ENCODE measurements around the gene RBM18.

The RBM18 gene

DNA sequence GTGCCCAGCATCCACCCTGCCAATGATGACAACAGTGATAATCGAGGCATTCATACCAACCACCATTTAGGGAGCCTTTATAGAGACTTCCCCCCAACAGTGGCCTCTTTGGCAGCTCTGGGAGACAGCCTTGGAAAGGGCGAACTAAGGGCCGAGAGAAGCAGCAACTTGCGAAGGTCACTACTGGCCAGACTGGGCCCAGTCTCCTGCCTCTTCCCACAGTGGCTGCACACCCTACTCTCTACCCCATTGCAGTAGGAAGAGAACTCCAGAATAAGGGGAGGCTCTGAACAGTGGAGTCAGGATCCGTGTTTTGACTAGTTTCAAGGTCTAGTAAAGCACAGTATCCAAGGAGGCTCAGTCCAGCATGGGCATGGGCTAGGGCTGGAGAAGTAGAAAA is 41.2 kb downstream of the RBM18 start:
- DNase-seq (ENCODE audit: low read depth in 1 of 2, low spot score in 1 of 2) = no peak

DNA sequence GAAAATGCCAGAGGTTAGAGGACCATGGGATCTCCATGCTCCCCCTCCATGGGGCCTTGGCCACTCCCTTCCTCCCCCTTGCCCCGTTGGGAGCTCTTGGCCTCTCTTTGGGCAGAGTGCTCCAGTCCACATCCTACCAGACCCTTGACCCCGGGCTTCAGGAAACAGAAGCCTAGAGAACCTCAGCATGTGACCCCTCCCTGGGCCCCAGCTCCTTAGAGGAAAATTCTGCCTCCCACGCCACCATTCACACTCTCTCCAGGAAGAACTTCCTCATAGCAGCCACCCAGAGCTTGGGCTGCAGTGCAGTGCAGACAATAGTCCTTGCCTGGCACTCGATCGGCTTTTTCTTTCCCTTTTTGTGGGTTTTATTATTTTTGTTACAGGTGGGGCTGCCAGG is 41.8 kb downstream of the RBM18 start:
- DNase-seq (ENCODE audit: low read depth in 1 of 2, low spot score in 1 of 2) = no peak

DNA sequence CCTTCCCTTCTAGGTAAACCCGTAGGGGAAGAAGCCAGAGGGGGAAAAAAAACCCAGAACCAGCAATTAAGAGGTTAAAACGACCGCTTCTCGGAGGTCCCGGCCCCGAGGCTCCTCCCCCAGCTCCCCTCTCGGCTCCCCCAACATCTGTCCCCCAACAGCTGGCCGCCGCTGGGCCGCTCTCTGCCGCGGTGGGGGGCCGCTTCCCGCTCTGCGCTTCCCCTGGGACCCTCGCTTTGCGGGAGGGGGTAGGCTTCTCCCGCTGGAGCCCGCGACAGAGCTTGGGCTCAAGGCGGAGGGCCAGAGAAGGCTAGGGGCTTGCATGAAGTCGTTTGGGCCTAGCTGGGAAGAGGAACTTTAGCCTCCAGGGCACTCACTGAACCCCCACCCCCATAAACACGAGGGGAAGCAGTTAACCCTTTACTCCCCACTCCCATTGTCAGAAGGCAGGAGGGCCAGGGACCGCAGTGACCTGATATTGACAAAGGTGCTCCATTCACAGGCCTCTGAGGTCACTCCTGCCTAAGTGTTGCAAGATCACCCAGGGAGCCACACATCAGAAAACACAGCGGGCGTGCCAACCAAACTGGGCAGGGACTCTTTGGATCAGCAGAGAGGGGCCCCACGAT is 43.3 kb downstream of the RBM18 start:
- DNase-seq (ENCODE audit: low read depth in 1 of 2, low spot score in 1 of 2) = no peak

DNA sequence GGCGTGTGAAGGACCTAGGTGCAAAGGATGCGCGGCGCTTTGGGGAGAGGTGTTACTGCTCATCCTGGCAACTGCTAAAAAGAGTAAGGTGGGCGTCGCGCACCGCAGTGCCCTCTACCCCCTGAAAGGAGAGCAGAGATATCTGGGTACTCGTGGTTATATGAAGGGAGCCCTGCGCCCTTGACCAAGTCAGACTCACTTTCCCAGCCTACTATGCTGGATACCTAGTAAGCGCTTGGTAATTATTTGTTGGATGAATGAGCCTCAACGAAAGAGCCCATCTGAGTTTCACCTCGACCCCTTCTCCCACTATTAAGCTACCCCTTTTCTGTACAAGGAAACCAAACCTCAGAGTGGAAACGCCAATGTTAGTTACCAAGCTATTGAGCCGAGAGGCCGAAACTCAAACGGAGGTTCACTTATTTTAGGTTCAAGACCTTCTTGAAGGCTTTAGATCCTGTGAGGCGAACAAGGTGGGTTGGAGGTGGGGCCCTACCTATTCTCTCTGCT is 43.9 kb downstream of the RBM18 start:
- DNase-seq (ENCODE audit: low read depth in 1 of 2, low spot score in 1 of 2) = no peak

DNA sequence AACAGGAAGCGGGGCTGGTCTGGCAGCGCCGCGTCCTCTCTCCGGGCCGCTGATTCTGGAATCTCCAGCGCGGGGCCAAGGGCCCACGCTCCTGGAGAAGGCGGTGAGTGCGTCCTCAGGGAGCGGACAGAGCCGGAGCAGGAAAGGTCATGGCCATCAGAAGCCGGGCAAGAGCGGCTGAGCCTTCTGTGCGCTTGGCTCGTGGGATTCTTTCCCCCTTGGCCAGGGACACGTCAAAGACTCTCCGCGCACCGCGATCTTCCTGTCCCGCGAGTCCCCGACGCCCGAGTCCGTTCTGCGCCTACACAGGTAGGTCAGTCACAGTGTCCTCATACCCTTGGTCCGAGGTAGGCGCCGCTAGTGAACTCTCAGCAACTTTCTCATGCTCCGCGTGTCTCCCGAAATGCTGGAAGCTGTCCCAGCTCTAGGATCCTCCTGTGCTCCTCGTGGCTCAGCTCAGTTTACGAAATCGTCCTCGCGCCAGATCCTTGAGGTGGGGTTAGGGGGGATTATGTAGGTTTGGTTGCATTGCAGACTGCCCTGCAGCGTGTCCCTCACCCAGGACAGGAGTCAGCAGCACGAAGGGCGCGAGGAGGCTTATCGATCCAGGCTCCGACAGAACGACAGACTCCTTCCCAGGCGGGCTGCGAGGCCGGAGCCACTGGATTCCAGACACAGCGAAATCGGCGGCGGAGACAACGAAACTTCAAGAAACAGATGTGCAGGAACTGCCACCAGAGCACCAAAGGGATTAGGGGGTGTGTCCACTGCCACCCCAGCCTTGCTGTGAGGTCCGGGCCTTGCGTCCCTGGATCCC is 44.6 kb downstream of the RBM18 start:
- no peak for DNase-seq (ENCODE audit: low read depth in 1 of 2, low spot score in 1 of 2)

GRCh38 chr9:122218935-122219855 is 45.4 kb downstream of the RBM18 start:
- no peak for DNase-seq (ENCODE audit: low read depth in 1 of 2, low spot score in 1 of 2)

DNA sequence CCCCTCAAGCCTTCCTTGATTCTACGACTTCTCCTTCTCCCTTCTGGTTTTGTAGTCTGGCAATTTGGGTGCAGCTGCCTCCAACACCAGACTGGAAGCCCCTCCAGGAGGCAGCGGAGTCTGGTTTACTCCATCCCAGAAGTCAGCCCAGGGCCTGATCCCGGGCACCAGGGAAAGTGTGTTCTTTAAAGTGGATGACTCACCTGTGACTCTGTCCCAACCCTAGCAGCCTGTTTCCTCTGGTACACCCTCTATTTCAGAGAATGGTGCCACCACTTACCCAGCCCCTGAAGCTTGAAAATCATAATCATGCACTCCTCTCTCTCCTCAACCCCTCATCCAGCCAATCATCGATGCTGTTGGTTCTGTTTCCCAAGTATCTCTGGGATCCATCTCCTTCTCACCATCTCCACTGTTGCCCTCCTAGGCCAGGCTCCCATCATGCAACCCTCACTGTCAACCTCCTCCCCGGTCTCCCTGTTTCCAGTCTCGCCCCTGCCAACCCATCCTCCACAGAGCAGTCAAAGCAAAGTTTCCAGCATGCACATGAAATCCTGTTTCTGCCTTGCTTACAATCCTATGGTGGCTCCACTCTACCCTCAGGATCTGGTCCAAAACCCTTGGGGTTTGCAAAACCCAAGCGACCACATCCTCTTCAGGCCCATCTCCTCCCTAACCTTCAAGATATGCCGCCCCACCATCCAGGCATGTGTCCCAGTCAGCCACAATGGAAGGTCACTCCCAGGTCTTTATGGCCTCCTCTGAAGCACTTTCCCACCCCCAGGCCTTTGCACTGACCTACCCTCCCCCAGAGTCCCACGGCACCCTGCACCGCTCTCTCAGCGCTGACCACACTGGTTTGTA is 46.3 kb downstream of the RBM18 start:
- DNase-seq (ENCODE audit: low read depth in 1 of 2, low spot score in 1 of 2) = no peak

- no peak for DNase-seq (ENCODE audit: low read depth in 1 of 2, low spot score in 1 of 2)
These were observed 47.0 kb downstream of the RBM18 start for GRCh38 chr9:122217640-122218039.

DNA sequence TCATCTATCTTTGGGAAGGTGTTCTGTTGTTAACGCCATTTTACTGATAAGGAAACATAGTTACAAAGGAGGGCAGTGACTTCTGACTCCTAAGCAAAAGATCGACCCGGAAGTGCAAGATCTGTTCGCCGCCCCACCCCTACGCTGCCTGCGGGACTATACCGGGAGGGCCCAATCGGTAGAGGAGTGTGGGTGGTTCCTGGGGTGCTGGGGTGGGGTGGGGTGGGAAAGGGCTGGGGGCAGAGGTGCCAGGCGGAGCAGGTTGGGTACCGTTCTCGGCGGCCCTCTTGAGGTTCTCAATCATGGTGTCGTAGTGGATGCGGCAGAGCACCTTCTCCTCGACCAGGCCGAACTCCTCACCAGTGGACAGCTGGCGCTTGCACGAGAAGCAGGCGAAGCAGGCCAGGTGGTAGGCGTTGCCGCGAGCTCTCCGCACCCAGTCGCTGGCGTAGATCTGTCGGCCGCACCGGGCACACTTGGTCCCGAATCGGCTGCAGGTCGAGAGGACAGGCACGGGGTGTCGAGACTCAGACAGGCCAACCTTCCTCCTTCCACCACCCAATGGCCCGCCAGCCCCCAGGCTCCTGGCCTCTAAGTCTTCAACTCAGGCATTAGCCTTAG is 47.7 kb downstream of the RBM18 start:
- DNase-seq (ENCODE audit: low read depth in 1 of 2, low spot score in 1 of 2) = no peak

- DNase-seq (ENCODE audit: low read depth in 1 of 2, low spot score in 1 of 2) = no peak
These were observed 48.4 kb downstream of the RBM18 start for GRCh38 chr9:122216138-122216797.

GRCh38 chr9:122215663-122216062 is 49.0 kb downstream of the RBM18 start:
- no peak for DNase-seq (ENCODE audit: low read depth in 1 of 2, low spot score in 1 of 2)

DNA sequence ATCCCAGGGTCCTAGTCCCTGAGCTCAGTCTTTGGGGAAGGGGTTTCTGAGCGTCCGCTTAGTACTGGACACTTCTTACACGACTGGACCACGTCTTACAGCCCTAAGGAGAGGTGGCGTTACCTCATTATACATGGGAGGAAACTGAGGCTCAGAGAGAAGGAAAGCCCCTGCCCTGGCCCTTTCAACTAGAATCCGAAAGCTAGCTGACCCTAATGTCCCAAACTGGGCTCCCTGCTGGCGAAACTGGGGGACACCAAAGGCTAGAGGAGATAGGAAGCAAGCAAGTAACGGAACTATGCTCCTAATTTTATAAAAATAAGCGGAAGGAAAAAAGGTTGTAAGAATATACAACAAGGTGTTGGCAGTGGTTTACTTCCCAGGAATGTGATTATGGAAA is 50.1 kb downstream of the RBM18 start:
- no peak for DNase-seq (ENCODE audit: low read depth in 1 of 2, low spot score in 1 of 2)

GRCh38 chr9:122213589-122214413 is 50.8 kb downstream of the RBM18 start:
- DNase-seq (ENCODE audit: low read depth in 1 of 2, low spot score in 1 of 2) = peak in 1 of 2 donors; percentile 6

- DNase-seq (ENCODE audit: low read depth in 1 of 2, low spot score in 1 of 2) = no peak
These were observed 51.5 kb downstream of the RBM18 start for GRCh38 chr9:122213102-122213588.

DNA sequence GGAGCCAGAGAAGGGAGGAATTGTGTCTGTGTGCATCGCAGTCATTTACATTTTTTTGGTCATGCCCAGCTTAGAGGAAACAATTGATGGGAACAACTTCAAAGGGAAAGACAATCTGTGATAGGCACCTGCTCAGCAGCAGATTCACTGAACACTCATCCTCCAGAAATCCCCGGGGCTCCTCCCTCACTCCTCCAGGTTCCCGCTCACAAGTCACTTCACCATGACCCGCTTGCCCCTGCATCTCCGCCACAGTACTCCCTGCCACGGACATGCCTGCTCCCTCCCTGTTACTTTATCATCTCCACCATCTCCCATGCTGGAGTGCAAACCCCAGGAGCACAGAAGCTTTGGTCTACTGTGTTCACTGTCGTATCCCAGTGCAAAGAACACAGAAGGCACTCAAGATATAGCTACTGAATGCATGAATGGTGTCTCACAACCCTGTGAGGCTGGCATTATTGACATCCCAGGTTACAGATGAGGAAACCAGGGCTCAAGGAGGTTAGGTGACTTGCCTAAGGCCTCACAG is 52.1 kb downstream of the RBM18 start:
- DNase-seq (ENCODE audit: low read depth in 1 of 2, low spot score in 1 of 2) = no peak

DNA sequence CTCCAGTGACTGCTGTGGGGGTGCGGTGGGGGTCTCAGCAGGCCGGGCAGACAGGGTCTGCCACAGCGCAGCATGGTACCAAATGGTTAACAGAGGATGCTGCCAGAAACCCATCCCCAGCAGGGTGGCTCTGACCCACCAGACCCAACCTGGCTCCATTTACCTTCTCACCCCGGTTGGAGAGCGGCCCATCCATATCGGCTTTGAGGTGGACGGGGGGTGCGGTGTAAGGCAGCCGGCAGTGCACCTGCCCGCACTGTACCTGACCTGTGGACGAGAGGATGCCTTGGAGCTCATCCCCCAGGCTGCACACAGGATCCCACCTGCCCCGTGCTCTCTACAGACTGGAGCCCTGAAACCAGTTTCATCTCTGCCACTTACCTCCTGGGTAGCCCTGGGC is 55.2 kb downstream of the RBM18 start:
- DNase-seq (ENCODE audit: low read depth in 1 of 2, low spot score in 1 of 2) = no peak

DNA sequence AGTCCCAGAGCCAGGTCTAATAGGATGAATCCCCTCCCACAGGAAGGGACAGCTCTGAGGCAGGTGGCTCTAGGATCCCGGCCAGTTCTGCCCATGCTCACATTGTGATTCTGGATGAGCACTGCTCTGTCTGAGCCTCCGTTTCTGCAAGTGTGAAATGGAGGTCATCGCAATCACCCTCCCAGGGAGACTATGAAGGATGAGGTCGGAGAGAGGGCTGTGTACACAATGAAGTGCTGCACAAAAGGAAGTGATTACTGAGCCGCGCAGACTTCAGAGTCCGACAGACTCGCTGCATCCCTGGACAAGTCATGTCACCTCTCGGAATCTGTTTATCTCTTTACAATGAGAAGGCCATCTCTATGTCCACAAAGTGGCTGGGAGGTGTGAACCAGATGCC is 57.5 kb downstream of the RBM18 start:
- no peak for DNase-seq (ENCODE audit: low read depth in 1 of 2, low spot score in 1 of 2)

Measured in activated T-helper 1 cell treated with anti-CD3 and anti-CD28 coated beads, Interleukin-2, amount 50 U/mL, for 16 hours (primary cell).